Retina (tissue), 1 donor: ENCODE measurements around the gene CLEC2D.
A peak's percentile ranks its signal among the peaks of the same experiment; 100 is the strongest.
"Not testable (repeated sequence)": the region's sequence is repeated elsewhere in the genome, so short reads cannot be mapped to it uniquely, and the experiment has no call there.

Experiments used
- DNase-seq: peaks from one replicate; pipeline ENCODE4 v3.0.0-alpha.2; 2016

The CLEC2D gene

DNA sequence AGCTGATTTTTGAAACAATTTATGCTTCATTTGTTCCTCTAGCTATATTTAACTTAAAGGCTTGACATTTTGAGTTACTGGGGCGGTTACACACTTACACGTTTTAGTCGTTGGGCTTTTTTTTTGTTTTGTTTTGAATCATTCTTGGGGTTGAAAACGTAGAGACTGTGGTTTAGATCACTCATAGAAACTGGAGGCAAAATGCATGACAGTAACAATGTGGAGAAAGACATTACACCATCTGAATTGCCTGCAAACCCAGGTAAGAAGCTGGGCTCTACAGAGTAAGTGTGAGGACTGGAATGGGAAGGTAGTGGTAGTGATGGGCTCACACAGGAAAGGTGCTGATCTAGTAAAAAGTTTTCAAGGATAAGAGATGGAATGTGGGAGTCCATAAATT lies at the start of gene CLEC2D:
TSS of gene CLEC2D (plus strand) at position 180 of the 400 bp plus-strand sequence. CDS start at position 202, 22 bp downstream.
- no peak for DNase-seq

DNA sequence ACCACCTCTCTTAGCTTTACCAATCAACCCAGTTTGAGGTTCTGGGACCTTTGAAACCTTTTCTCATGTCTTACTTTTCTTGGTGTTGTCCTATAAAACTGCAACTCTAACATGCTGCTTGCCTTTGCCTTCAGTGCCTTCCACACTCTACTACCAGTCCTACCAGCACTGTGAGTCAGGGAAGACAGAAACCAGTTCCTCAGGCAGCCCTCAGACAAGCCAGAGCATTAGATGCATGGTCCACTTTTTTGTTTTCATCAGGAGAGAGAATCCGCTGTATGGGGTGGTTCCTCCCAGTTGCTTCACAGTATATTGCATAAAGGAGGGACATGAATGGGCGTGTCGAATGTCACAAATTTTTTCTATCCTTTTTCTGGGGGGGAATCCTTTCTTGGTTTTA lies 44.5 kb upstream of the CLEC2D start:
- DNase-seq, result no peak

DNA sequence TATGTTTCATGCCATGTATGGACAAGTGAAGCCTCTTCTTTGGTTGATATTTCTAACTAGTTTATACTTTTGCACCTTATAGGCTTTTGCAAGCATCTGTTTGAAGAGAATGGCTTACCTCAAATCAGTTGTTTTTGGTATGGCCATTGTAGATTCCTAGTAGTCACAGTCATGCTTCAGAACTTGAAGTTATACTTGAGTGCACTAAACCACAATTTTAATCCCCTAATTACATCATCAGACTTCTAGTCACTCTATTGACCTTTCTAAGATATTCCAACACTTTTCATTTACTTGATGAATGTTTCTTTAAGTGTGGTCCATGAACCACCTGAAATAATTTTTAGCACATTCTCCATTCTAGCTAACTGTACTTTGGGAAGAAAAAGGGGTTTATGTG lies 43.2 kb upstream of the CLEC2D start:
- DNase-seq, result no peak

GRCh38 chr12:9626821-9627220 lies 42.7 kb upstream of the CLEC2D start:
- DNase-seq, result no peak

DNA sequence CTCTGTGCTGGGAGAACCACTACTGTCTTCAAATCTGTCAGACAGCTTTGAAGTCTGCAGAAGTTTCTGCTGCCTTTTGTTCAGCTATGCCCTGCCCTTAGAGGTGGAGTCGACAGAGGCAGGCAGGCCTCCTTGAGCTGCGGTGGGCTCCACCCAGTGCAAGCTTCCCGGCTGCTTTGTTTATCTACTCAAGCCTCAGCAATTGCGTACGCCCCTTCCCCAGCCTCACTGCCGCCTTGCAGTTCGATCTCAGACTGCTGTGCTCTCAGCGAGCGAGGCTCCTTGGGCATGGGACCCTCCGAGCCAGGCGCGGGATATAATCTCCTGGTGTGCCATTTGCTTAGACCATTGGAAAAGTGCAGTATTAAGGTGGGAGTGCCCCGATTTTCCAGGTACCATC lies 36.7 kb upstream of the CLEC2D start:
- no peak for DNase-seq

- DNase-seq, result no peak
Measured at GRCh38 chr12:9634177-9634803, 35.2 kb upstream of the CLEC2D start.

- DNase-seq, result no peak
Measured at GRCh38 chr12:9634969-9635754, 34.4 kb upstream of the CLEC2D start.

- DNase-seq, result no peak
Measured at GRCh38 chr12:9636150-9636850, 33.2 kb upstream of the CLEC2D start.

GRCh38 chr12:9636851-9637206 lies 32.7 kb upstream of the CLEC2D start:
- DNase-seq, result no peak

- DNase-seq, result no peak
Measured at GRCh38 chr12:9640024-9640423, 29.5 kb upstream of the CLEC2D start.

- DNase-seq, result no peak
Measured at GRCh38 chr12:9642606-9643265, 26.8 kb upstream of the CLEC2D start.

GRCh38 chr12:9643266-9643660 lies 26.2 kb upstream of the CLEC2D start:
- DNase-seq, result no peak

- not testable (repeated sequence) for DNase-seq
Measured at GRCh38 chr12:9644985-9645551, 24.4 kb upstream of the CLEC2D start.

- DNase-seq, result no peak
Measured at GRCh38 chr12:9646794-9647781, 22.4 kb upstream of the CLEC2D start.

GRCh38 chr12:9647825-9648700 lies 21.4 kb upstream of the CLEC2D start:
- peak; percentile 94 for DNase-seq

- no peak for DNase-seq
Measured at GRCh38 chr12:9648701-9649531, 20.6 kb upstream of the CLEC2D start.

- peak; percentile 4 for DNase-seq
Measured at GRCh38 chr12:9649532-9649940, 20.0 kb upstream of the CLEC2D start.

DNA sequence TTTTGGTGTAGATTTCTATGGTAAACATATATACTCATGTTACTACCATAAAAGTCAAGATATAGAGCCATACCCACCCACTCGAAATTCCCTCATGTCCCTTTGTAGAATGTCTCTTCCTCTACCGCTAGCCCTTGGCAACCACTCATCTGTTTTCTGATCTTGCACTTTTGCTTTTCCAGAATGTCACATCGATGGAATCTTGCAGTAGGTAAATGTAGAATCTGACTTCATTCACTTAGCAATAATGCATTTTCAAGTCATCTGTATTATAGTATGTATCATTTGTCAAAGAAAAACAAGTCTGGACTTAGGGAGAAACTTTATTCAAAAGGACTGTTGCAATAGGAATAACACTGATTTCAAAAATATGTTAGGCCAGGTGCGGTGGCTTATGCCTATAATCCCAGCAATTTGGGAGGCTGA lies 19.3 kb upstream of the CLEC2D start:
- DNase-seq, result no peak

DNA sequence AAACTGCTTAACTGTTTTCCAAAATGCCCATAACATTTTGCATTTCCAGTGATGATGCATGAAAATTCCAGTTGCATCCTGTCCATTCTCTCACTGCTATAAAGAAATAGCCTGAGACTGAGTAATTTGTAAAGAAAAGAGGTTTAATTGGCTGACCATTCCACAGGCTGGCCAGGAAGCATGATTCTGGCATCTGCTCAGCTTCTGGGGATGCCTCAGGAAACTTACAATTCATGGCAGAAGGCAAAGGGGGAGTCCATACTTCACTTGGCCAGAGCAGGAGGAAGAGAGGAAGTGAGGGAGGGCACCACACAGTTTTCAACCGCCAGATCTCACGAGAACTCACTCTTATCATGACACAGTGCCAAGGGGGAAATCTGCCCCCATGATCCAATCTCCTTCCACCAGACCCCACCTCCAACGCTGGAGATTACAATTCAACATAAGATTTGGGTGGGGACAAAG lies 18.2 kb upstream of the CLEC2D start:
- DNase-seq, result no peak

DNA sequence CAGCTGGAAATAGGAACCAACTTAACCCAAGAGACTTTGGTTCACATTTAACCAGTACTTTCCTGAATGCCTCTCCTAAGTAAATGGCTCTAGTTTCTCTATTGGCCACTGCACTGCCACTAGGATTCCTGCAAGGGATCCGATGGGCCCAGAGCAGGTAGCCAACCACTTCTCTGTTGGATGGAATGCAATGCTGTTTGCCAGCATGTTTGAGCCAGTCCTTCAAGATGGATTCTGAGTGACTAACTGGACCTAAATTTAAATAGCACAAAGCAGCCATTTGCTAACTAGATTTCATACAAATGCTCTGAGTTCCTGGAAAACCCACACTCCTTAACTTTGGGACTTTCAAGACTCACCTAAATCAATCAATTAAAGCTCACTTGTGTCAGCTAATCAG lies 9.5 kb upstream of the CLEC2D start:
- DNase-seq, result no peak
